ENCODE measurements around the gene DOCK10.

DNA sequence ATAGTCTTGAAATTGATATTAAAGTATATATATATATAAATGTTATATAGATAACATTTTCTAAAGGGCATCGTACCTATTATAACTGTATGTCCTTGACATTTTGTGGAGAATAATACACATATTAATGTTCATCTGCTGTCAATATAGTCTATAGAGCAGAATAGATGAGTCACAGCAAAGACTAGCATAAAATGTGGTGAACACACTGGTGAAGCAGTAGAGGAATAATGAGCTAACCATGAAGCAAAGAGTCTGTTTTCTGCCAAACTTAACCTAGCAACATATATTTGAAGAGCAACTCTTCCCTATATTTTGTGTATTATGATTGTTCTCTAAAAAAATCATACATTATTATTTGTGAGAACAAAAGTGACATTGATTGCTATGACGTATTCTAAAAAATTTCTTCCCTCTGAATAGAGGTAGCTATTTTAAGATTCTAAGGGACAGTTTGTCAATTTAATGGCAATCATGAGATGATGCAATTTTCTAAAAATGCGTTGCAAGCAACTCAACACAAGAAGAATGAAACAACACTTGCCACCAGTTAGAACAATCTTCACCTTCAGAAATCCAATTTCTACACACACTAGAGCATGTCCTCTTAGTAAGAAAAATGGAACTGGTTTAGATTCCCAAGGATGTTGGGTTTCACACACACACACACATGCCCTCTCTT is 22.0 kb downstream of the DOCK10 start:
- TF ChIP-seq MYC (IDR thresholded peaks at IDR 0.05; ENCODE audit: insufficient read depth, insufficient read length, insufficient replicate concordance, low read length, severe bottlenecking) (no peak), POLR2AphosphoS5 (IDR thresholded peaks at IDR 0.05; ENCODE audit: low read length) (no peak), E2F4 (IDR thresholded peaks at IDR 0.05; ENCODE audit: low read depth, low read length) (no peak), POLR2A (IDR thresholded peaks at IDR 0.05; ENCODE audit: low read depth, low read length) (no peak), RAD21 (IDR thresholded peaks at IDR 0.05; ENCODE audit: insufficient read depth, low read depth, low read length) (no peak)
